HCT116 (cell line): Measurements from ENCODE around the gene NOX4.

ENCODE experiments used
- CTCF ChIP-seq, 3 experiments: fragments of 200-600 bp in 1 of 3; sonication (generic) in 1 of 3; IDR thresholded peaks in 2 of 3; conservative IDR thresholded peaks in 1 of 3; 2 replicates each; pipeline ENCODE4 v1.5.1; 2012 to 2017; ENCODE audit warnings: low read depth in 2 of 3, low read length in 2 of 3, antibody characterized with exemption in 1 of 3, borderline replicate concordance in 1 of 3, control low read depth in 1 of 3, mild to moderate bottlenecking in 1 of 3, mixed read lengths in 1 of 3, mixed run types in 1 of 3, moderate library complexity in 1 of 3; ENCODE audit not compliant: insufficient read depth in 1 of 3
- EZH2phosphoT487 ChIP-seq: fragments of 200-600 bp; IDR thresholded peaks from 2 replicates; pipeline ENCODE4 v1.6.1; 2018; ENCODE audit warnings: antibody characterized with exemption, borderline replicate concordance
- POLR2A ChIP-seq: IDR thresholded peaks from 2 replicates; pipeline ENCODE4 v1.7.0; 2011; ENCODE audit warnings: borderline replicate concordance; ENCODE audit not compliant: insufficient read depth, insufficient read length; ENCODE audit errors: extremely low read depth
- POLR2AphosphoS5 ChIP-seq: IDR thresholded peaks from 2 replicates; pipeline ENCODE4 v1.6.1; 2011; ENCODE audit warnings: mild to moderate bottlenecking, low read depth, low read length, moderate library complexity
- REST ChIP-seq: IDR thresholded peaks from 2 replicates; pipeline ENCODE4 v1.6.1; 2012; ENCODE audit warnings: low read depth
- SIN3A ChIP-seq: IDR thresholded peaks from 2 replicates; pipeline ENCODE4 v1.6.1; 2012; ENCODE audit warnings: low read depth
- ZFX ChIP-seq: fragments of 450-650 bp; IDR thresholded peaks from 2 replicates; pipeline ENCODE4 v1.6.1; 2017

GRCh38 chr11:89447845-89448244 is 43.3 kb downstream of the NOX4 start:
- TF ChIP-seq CTCF (IDR thresholded peaks at IDR 0.05 in 2 of 3, conservative IDR thresholded peaks at IDR 0.05 in 1 of 3; ENCODE audit: borderline replicate concordance in 1 of 3, insufficient read depth in 1 of 3, low read depth in 2 of 3, low read length in 2 of 3): no peak
- no peak for TF ChIP-seq SIN3A
- no peak for TF ChIP-seq REST
- TF ChIP-seq ZFX: no peak
- TF ChIP-seq POLR2AphosphoS5: no peak
- no peak for TF ChIP-seq POLR2A
- no peak for TF ChIP-seq EZH2phosphoT487
